Measurements from ENCODE around the gene PPP2R5D. TPM values are rescaled to one million over a fixed set of nuclear protein-coding genes. Genes with fewer than 3 reads are reported as not detected.
A peak's percentile ranks its signal among the peaks of the same experiment; 100 is the strongest.

PPP2R5D gene
- total and polyA plus RNA-seq, 9 of the 15 experiments (the other 6 are each of a cell fraction or from before 2014, with no cell fraction given): 1.3 to 96.1 (median 38.4) TPM

DNA sequence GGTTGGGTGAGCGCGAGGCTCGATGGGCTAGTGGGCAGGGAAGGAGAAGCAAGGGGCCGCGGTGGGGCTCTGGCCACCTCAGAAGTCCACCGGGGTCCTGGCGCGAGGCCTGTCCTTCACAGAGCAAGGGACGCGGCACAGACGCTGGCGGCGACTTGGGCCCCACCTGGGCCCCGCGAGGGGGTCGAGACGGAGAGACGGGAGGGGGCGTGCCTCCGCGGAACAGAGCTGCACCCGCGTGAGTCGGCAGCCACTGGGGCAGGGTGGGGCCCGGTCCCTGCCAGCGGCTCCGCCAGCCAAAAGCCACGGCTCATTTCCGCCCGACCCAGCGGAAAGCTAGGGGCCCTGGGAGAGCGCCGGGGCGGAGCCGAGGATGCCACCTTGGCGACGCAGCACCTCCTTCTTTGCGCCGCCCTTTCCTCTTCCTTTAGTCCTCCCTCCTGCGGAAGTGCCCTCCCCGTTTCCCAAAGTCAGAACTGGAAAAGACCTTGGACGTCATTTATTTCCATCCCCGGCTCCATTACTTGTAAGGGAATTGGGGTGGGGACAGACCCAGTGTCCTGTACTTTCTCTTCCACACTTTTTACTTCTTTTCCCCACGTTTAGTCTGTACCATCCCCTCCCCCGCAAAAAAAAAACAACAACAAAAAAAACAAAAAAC is 69.3 kb downstream of the PPP2R5D start, which contains the start of gene CUL7 (continued):
- TF ChIP-seq, protein P1, sequence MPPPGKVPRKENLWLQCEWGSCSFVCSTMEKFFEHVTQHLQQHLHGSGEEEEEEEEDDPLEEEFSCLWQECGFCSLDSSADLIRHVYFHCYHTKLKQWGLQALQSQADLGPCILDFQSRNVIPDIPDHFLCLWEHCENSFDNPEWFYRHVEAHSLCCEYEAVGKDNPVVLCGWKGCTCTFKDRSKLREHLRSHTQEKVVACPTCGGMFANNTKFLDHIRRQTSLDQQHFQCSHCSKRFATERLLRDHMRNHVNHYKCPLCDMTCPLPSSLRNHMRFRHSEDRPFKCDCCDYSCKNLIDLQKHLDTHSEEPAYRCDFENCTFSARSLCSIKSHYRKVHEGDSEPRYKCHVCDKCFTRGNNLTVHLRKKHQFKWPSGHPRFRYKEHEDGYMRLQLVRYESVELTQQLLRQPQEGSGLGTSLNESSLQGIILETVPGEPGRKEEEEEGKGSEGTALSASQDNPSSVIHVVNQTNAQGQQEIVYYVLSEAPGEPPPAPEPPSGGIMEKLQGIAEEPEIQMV (tag; conservative IDR thresholded peaks at IDR 0.05; ENCODE audit: low read depth): peak; percentile 96
- TF ChIP-seq, protein P2, sequence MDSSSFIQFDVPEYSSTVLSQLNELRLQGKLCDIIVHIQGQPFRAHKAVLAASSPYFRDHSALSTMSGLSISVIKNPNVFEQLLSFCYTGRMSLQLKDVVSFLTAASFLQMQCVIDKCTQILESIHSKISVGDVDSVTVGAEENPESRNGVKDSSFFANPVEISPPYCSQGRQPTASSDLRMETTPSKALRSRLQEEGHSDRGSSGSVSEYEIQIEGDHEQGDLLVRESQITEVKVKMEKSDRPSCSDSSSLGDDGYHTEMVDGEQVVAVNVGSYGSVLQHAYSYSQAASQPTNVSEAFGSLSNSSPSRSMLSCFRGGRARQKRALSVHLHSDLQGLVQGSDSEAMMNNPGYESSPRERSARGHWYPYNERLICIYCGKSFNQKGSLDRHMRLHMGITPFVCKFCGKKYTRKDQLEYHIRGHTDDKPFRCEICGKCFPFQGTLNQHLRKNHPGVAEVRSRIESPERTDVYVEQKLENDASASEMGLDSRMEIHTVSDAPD (CRISPR knock-in tag; IDR thresholded peaks at IDR 0.05): no peak
- TF ChIP-seq RAD21 (CRISPR knock-in tag; conservative IDR thresholded peaks at IDR 0.05 in 1 of 2, IDR thresholded peaks at IDR 0.05 in 1 of 2) (peak in 1 of 2 experiments; percentile 40; a peak in 2 of 4 replicates), CEBPB (tag; IDR thresholded peaks at IDR 0.05) (no peak), MEF2A (IDR thresholded peaks at IDR 0.05; ENCODE audit: control insufficient read depth, low read depth, low read length) (no peak), ZNF780A (CRISPR knock-in tag; IDR thresholded peaks at IDR 0.05) (peak; percentile 89), NCOA4 (IDR thresholded peaks at IDR 0.05; ENCODE audit: partially characterized antibody) (no peak), SMARCB1 (IDR thresholded peaks at IDR 0.05; ENCODE audit: insufficient read length, low read depth) (peak; percentile 61), HMG20B (CRISPR knock-in tag; IDR thresholded peaks at IDR 0.05) (peak; percentile 82; the same call in 1 of the 2 replicates)
- TF ChIP-seq, protein P3, sequence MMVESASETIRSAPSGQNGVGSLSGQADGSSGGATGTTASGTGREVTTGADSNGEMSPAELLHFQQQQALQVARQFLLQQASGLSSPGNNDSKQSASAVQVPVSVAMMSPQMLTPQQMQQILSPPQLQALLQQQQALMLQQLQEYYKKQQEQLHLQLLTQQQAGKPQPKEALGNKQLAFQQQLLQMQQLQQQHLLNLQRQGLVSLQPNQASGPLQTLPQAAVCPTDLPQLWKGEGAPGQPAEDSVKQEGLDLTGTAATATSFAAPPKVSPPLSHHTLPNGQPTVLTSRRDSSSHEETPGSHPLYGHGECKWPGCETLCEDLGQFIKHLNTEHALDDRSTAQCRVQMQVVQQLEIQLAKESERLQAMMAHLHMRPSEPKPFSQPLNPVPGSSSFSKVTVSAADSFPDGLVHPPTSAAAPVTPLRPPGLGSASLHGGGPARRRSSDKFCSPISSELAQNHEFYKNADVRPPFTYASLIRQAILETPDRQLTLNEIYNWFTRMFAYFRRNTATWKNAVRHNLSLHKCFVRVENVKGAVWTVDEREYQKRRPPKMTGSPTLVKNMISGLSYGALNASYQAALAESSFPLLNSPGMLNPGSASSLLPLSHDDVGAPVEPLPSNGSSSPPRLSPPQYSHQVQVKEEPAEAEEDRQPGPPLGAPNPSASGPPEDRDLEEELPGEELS (CRISPR knock-in tag; IDR thresholded peaks at IDR 0.05; ENCODE audit: borderline replicate concordance): peak; percentile 62; the same call in 1 of the 2 replicates
- TF ChIP-seq, protein P4, sequence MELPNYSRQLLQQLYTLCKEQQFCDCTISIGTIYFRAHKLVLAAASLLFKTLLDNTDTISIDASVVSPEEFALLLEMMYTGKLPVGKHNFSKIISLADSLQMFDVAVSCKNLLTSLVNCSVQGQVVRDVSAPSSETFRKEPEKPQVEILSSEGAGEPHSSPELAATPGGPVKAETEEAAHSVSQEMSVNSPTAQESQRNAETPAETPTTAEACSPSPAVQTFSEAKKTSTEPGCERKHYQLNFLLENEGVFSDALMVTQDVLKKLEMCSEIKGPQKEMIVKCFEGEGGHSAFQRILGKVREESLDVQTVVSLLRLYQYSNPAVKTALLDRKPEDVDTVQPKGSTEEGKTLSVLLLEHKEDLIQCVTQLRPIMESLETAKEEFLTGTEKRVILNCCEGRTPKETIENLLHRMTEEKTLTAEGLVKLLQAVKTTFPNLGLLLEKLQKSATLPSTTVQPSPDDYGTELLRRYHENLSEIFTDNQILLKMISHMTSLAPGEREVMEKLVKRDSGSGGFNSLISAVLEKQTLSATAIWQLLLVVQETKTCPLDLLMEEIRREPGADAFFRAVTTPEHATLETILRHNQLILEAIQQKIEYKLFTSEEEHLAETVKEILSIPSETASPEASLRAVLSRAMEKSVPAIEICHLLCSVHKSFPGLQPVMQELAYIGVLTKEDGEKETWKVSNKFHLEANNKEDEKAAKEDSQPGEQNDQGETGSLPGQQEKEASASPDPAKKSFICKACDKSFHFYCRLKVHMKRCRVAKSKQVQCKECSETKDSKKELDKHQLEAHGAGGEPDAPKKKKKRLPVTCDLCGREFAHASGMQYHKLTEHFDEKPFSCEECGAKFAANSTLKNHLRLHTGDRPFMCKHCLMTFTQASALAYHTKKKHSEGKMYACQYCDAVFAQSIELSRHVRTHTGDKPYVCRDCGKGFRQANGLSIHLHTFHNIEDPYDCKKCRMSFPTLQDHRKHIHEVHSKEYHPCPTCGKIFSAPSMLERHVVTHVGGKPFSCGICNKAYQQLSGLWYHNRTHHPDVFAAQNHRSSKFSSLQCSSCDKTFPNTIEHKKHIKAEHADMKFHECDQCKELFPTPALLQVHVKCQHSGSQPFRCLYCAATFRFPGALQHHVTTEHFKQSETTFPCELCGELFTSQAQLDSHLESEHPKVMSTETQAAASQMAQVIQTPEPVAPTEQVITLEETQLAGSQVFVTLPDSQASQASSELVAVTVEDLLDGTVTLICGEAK (IDR thresholded peaks at IDR 0.05): peak; percentile 94
- TF ChIP-seq, protein P4 (CRISPR knock-in tag; IDR thresholded peaks at IDR 0.05): no peak

Measured in K562 (cell line).